Lung microvascular endothelial cell (primary cell): Measurements from ENCODE around the gene RAP1GAP2. TPM values are rescaled to one million over a fixed set of nuclear protein-coding genes. Genes with fewer than 3 reads are reported as not detected.

Experiments
- DNase-seq, 2 donors: peaks; one replicate each; pipeline versions ENCODE4 v3.0.0 to v3.0.0-alpha.2; 2010; ENCODE audit warnings: low read depth in 2 of 2
- total RNA-seq: library from RNA; depleted of rRNA; stranded (reverse); fragments of >200 nt; gene quantifications from 2 replicates; pipeline ENCODE4 v1.2.1, GENCODE V29; 2014

RAP1GAP2 gene
- total RNA-seq, 1 donor from 2014 or later: 1.2 TPM

- no peak for DNase-seq
These were observed 147.7 kb downstream of the RAP1GAP2 start for GRCh38 chr17:2943981-2944380.

- DNase-seq: no peak
These were observed 149.1 kb downstream of the RAP1GAP2 start for GRCh38 chr17:2945299-2945698.

GRCh38 chr17:2946144-2946543 is 149.9 kb downstream of the RAP1GAP2 start:
- no peak for DNase-seq

- DNase-seq: no peak
These were observed 151.3 kb downstream of the RAP1GAP2 start for GRCh38 chr17:2947588-2947950.

GRCh38 chr17:2947996-2948550 is 151.8 kb downstream of the RAP1GAP2 start:
- no peak for DNase-seq

- no peak for DNase-seq
These were observed 152.7 kb downstream of the RAP1GAP2 start for GRCh38 chr17:2948721-2949468.

- DNase-seq: no peak
These were observed 153.3 kb downstream of the RAP1GAP2 start for GRCh38 chr17:2949469-2950044.

GRCh38 chr17:2950846-2951245 is 154.6 kb downstream of the RAP1GAP2 start:
- no peak for DNase-seq

GRCh38 chr17:2952174-2952845 is 156.1 kb downstream of the RAP1GAP2 start:
- no peak for DNase-seq

- DNase-seq: peak; percentile 87 to 92
These were observed 158.7 kb downstream of the RAP1GAP2 start for GRCh38 chr17:2954898-2955445.

GRCh38 chr17:2955931-2956582 is 159.8 kb downstream of the RAP1GAP2 start:
- DNase-seq: no peak

- no peak for DNase-seq
These were observed 161.5 kb downstream of the RAP1GAP2 start for GRCh38 chr17:2957631-2958286.

GRCh38 chr17:2958706-2959222 is 162.5 kb downstream of the RAP1GAP2 start:
- no peak for DNase-seq

DNA sequence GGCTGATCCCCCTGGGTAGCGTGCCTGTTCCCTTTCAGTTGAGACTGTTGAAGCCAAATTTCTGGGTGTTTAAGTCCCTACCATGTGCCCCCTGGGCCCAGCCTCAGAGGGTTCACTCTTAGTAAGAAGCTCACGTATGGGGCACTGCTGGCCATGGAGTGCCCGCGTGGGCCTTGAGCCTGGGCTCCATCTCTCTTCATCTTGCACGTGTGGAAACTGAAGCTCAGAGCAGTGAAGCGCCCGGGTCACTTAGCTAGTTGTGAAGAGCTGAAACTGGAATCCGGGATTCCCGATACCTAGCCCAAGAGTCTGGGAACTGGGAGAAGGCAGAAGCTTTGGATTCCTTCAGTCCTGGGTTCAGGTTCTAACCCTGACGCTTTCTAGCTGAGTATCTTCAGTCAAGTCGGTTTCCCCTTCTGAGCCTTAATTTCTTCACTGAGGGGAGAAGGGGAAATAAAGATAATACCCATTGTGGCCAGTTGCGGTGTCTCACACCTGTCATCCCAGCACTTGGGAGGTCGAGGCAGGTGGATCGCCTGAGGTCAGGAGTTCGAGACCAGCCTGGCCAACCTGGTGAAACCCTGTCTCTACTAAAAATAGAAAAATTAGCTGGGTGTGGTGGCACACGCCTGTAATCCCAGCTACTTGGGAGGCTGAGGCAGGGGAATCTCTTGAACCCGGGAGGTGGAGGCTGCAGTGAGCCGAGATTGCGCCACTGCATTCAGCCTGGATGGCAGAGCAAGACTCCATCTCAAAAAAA is 163.3 kb downstream of the RAP1GAP2 start:
- DNase-seq: no peak

DNA sequence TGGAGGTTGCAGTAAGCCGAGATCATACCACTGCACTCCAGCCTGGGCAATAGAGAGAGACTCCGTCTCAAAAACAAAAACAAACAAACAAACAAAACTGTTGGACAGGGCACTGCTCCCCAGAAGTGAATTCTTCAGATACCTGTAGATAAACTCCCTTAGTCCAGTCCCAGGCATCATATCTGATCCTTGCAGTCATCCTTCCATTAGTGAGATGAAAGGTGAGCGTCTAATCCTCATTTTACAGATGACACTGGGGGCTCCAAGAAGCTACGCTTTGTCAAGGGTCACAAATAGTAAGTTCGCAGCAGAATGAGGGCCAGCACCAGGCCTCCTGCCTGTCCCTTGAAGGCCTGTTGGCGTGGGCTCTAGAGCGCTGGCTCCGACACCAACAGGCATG is 165.2 kb downstream of the RAP1GAP2 start:
- no peak for DNase-seq

DNA sequence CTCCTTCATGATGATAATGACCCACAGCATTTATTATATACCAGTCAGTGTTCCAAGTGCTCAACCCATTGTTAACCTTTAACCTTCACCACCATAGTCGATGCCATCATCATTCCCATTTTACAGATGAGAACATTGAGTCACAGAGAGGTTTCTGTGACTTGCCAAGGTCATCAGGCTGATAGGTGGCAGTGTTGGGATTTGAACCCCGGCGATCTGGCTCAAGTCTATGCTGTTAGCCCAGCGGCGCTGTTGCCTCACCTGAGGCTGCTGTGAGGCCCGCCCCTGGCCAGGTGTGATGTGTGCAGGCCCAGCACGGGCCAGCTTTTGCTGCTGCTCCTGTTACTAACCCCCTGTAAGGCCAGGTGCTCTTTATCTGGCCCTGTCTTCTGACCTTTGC is 166.0 kb downstream of the RAP1GAP2 start:
- no peak for DNase-seq

- DNase-seq: no peak
These were observed 166.5 kb downstream of the RAP1GAP2 start for GRCh38 chr17:2962729-2963128.

- no peak for DNase-seq
These were observed 167.2 kb downstream of the RAP1GAP2 start for GRCh38 chr17:2963332-2964027.

DNA sequence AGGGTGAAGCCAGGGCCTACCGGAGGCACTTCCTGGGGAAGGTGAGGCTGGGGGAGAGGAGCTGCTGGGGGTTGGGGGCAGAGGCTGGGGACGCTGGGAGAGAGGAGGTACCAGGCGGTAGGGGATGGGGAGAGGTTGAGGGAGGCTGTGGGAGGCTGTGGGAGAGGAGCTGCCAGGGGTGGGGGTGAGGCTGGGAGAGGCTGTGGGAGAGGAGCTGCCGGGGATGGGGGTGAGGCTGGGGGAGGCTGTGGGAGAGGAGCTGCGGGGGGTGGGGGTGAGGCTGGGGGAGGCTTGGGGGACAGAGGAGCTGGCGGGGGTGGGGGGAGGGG is 167.8 kb downstream of the RAP1GAP2 start:
- no peak for DNase-seq

DNA sequence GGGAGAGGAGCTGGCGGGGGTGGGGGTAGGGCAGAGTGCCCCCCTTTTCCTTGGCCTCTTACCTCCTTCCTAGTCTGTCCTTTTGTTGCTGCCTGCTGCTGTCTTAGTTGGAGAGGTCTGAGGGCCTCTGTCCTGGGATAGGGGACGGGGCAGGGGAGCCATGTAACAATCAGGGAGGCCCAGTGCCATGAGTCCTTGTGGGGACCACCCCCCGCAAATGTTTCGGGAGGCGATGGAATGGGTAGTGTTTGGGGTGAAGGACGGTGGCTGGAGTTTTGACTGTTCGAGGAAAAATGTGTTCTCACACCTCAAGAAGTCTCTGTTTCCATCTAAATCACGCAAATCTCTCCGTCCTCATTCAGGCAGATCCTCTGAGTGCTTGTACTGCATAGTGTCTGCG is 168.1 kb downstream of the RAP1GAP2 start:
- DNase-seq: no peak
